Osteoblast (primary cell): ENCODE measurements around the gene PIGM. TPM values are rescaled to one million over a fixed set of nuclear protein-coding genes. Genes with fewer than 3 reads are reported as not detected.

ENCODE experiments used
- DNase-seq: peaks from one replicate; pipeline ENCODE4 v3.0.0; 2011; ENCODE audit warnings: low spot score, mixed read lengths; ENCODE audit not compliant: insufficient read length; ENCODE audit errors: missing footprints
- H2AFZ ChIP-seq: 2 replicates; pipeline ENCODE4 v1.6.0; 2011; ENCODE audit warnings: mild to moderate bottlenecking, low read length
- H3K27ac ChIP-seq: 2 replicates; pipeline ENCODE4 v1.5.1; 2011; ENCODE audit warnings: mild to moderate bottlenecking, low read depth, low read length, moderate library complexity
- H3K27me3 ChIP-seq: 2 replicates; pipeline ENCODE4 v1.6.0; 2012; ENCODE audit warnings: mild to moderate bottlenecking, control low read depth, inconsistent platforms, low read length, moderate library complexity; ENCODE audit not compliant: insufficient read depth
- H3K36me3 ChIP-seq: 2 replicates; pipeline ENCODE4 v1.5.1; 2011; ENCODE audit warnings: mild to moderate bottlenecking, low read length, control low read depth, moderate library complexity; ENCODE audit not compliant: insufficient read depth
- H3K4me1 ChIP-seq: 2 replicates; pipeline ENCODE4 v1.5.1; 2011; ENCODE audit warnings: mild to moderate bottlenecking, low read length, control low read depth, moderate library complexity; ENCODE audit not compliant: insufficient read depth
- H3K4me2 ChIP-seq: 2 replicates; pipeline ENCODE4 v1.6.0; 2011; ENCODE audit warnings: mild to moderate bottlenecking, low read length; ENCODE audit not compliant: insufficient read depth
- H3K4me3 ChIP-seq: fragments of 200-600 bp; sonication (generic); 3 replicates; pipeline ENCODE4 v1.5.1; 2012; ENCODE audit warnings: mild to moderate bottlenecking, low read length, inconsistent platforms; ENCODE audit not compliant: insufficient read depth
- H3K79me2 ChIP-seq: 2 replicates; pipeline ENCODE4 v1.6.0; 2012; ENCODE audit warnings: mild to moderate bottlenecking, low read length, control low read depth, inconsistent platforms; ENCODE audit not compliant: insufficient read depth
- H3K9me3 ChIP-seq: 2 replicates; pipeline ENCODE4 v1.5.1; 2011; ENCODE audit warnings: low read depth, low read length, control low read depth
- H4K20me1 ChIP-seq: 2 replicates; pipeline ENCODE4 v1.6.0; 2012; ENCODE audit warnings: mild to moderate bottlenecking, low read length, control low read depth; ENCODE audit not compliant: insufficient read depth
- CTCF ChIP-seq: IDR thresholded peaks from 2 replicates; pipeline ENCODE4 v1.5.1; 2011; ENCODE audit warnings: mild to moderate bottlenecking, low read depth, low read length, moderate library complexity; ENCODE audit errors: extremely low read depth
- total RNA-seq: library from RNA; depleted of rRNA; stranded (reverse); fragments of >200 nt; gene quantifications from 2 replicates; pipeline ENCODE4 v1.2.3, GENCODE V29; 2012

Gene PIGM
- total RNA-seq, 1 donor, result 7.2 TPM

GRCh38 chr1:159982280-159982679, 49.5 kb downstream of the PIGM start:
- Histone ChIP-seq H2AFZ (no peak overlapping the region), H3K27me3 (no peaks in the 10 kb centered on the region), H3K79me2 (no peaks in the 10 kb centered on the region), H3K36me3 (peaks cover 5% of the 10 kb centered on the region), H3K4me3 (no peak overlapping the region), H4K20me1 (no peaks in the 10 kb centered on the region), H3K27ac (no peak overlapping the region), H3K4me2 (no peak overlapping the region), H3K9me3 (no peaks in the 10 kb centered on the region), H3K4me1 (no peaks in the 10 kb centered on the region)
- no peak for DNase-seq
- no peak for TF ChIP-seq CTCF

GRCh38 chr1:159981351-159982055, 50.3 kb downstream of the PIGM start:
- H4K20me1 ChIP-seq, result no peaks in the 10 kb centered on the region
- no peaks in the 10 kb centered on the region for H3K4me1 ChIP-seq
- peaks cover 5% of the 10 kb centered on the region for H3K36me3 ChIP-seq
- no peak for DNase-seq
- no peaks in the 10 kb centered on the region for H3K27me3 ChIP-seq
- H2AFZ ChIP-seq, result no peak overlapping the region
- no peak overlapping the region for H3K27ac ChIP-seq
- H3K4me2 ChIP-seq, result no peak overlapping the region
- no peaks in the 10 kb centered on the region for H3K9me3 ChIP-seq
- no peak overlapping the region for H3K4me3 ChIP-seq
- no peak for TF ChIP-seq CTCF
- no peaks in the 10 kb centered on the region for H3K79me2 ChIP-seq

GRCh38 chr1:159980786-159981185, 51.0 kb downstream of the PIGM start:
- Histone ChIP-seq H3K4me1 (no peaks in the 10 kb centered on the region), H2AFZ (no peak overlapping the region), H3K27ac (no peak overlapping the region), H3K36me3 (peaks cover 5% of the 10 kb centered on the region), H4K20me1 (no peaks in the 10 kb centered on the region), H3K9me3 (no peaks in the 10 kb centered on the region), H3K4me2 (no peak overlapping the region), H3K79me2 (no peaks in the 10 kb centered on the region), H3K27me3 (no peaks in the 10 kb centered on the region), H3K4me3 (no peak overlapping the region)
- no peak for TF ChIP-seq CTCF
- no peak for DNase-seq

DNA sequence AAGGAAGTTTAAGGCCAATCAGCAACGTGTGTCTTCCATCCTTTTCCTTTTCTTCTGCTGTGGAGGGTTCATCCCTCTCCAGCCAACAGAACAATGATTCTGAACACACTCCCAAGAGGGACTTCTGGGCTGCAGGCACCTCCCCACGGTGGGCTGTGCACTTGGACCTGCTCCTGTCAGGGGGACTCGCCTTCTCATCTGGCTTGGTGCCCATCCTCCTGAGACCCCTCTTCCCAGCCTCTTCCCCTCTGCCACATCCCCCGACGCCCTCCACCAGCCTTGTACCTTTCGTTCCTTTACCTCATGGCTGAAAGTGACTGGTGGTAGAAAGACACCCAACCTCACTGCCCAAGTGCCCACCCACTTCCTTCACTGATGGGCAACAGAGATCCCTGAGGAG, 51.7 kb downstream of the PIGM start:
- Histone ChIP-seq H3K79me2 (no peaks in the 10 kb centered on the region), H2AFZ (no peak overlapping the region), H3K4me3 (no peak overlapping the region), H3K27ac (no peak overlapping the region), H3K27me3 (no peaks in the 10 kb centered on the region), H3K4me2 (no peak overlapping the region), H4K20me1 (no peaks in the 10 kb centered on the region), H3K4me1 (no peaks in the 10 kb centered on the region), H3K36me3 (peaks cover 5% of the 10 kb centered on the region), H3K9me3 (no peaks in the 10 kb centered on the region)
- no peak for TF ChIP-seq CTCF
- no peak for DNase-seq
